GM21528 (cell line): ENCODE measurements around the gene UBE4B.
A peak's percentile ranks its signal among the peaks of the same experiment; 100 is the strongest.
"Not testable (repeated sequence)": the region's sequence is repeated elsewhere in the genome, so short reads cannot be mapped to it uniquely, and the experiment has no call there.

Experiments
- ATAC-seq: cut with Tn5 transposase; IDR thresholded peaks from one replicate; pipeline ENCODE4 v1.9.1; 2021; ENCODE audit warnings: mild to moderate bottlenecking, moderate library complexity; ENCODE audit not compliant: unreplicated experiment, low FRiP score

Gene UBE4B

DNA sequence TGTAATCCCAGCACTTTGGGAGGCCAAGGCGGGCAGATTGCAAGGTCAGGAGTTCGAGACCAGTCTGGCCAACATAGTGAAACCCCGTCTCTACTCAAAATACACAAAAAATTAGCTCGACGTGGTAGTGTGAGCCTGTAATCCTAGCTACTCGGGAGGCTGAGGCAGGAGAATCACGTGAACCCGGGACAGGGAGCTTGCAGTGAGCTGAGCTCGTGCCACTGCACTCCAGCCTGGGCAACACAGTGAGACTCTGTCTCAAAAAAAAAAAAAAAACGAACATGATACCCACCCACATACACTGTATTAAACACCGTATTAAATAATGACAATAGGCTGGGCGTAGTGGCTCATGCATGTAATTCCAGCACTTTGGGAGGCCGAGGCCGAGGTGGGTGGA lies 172.4 kb downstream of the UBE4B start:
- ATAC-seq, result not testable (repeated sequence)

DNA sequence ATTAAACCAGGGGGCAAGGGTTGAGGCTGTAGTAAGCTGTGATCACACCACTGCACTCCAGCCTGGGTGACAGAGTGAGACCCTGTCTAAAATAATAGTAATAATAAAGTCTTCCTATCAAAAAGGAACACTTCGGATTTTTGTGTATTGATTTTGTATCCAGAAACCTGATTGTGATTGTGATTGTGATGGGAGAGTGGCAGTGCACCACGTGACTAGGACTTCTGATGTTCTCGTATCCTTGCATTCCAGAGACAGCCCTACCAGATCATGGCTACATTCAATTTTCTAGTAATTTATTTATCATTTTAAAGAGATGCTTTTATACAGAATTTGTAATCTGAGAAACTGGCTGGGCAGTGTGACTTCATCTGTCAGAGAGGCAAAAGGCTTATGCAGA lies 175.1 kb downstream of the UBE4B start:
- ATAC-seq, result no peak

DNA sequence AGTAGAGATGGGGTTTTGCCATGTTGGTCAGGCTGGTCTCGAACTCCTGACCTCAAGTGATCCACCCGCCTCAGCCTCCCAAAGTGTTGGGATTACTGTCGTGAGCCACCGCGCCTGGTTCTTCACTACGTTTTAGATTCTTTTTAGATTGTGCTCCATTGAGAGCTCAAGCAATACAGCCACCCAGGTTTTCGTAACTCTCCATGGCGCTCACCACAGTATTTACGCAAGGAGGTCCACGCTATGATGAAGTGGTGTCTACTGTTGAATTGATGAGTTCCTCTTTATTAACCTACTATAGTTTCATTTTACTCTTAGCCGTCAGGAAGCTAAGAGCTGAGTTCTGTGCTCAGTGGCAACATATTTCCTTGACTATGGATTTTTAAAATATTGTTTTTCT lies 175.8 kb downstream of the UBE4B start:
- ATAC-seq, result no peak

DNA sequence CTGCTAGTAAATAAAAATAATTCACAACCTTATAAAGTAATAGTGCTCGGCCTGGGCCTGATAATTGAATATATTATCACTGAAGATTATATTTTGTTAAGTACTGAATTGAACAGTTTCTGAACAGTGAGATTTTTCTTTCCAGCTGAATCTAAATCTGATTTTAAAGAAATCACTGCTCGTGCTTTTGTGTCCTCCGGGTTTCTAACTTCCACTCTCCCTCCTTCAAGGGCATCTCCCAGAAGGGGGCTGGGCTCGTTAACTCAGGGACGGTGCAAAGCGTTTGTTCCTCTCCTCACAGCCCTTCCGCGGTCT lies 176.8 kb downstream of the UBE4B start:
- ATAC-seq, result no peak

DNA sequence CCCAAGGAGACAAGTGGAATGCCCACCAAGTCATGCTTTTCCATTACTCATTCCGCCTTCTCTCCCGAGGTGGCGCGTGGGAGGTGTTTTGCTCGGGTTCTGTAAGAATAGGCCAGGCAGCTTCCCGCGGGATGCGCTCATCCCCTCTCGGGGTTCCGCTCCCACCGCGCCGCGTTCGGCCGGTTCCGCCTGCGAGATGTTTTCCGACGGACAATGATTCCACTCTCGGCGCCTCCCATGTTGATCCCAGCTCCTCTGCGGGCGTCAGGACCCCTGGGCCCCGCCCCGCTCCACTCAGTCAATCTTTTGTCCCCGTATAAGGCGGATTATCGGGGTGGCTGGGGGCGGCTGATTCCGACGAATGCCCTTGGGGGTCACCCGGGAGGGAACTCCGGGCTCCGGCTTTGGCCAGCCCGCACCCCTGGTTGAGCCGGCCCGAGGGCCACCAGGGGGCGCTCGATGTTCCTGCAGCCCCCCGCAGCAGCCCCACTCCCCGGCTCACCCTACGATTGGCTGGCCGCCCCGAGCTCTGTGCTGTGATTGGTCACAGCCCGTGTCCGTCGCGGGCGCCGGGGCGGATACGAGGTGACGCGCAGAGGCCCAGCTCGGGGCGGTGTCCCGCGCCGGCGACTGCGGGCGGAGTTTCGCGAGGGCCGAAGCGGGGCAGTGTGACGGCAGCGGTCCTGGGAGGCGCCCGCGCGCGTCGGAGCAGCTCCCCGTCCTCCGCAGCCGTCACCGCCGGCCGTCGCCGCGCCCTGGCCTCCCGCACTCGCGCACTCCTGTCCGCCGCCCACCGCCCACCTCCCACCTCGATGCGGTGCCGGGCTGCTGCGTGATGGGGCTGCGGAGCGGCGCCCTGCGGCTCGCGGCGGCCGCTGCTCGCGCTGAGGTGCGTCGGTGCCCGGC lies 177.4 kb downstream of the UBE4B start, which contains the start of gene KIF1B:
Gene KIF1B (plus strand): TSS at position 666 of the 906 bp plus-strand sequence. CDS start 21,759 bp downstream, outside the sequence.
- peak; percentile 95 for ATAC-seq

DNA sequence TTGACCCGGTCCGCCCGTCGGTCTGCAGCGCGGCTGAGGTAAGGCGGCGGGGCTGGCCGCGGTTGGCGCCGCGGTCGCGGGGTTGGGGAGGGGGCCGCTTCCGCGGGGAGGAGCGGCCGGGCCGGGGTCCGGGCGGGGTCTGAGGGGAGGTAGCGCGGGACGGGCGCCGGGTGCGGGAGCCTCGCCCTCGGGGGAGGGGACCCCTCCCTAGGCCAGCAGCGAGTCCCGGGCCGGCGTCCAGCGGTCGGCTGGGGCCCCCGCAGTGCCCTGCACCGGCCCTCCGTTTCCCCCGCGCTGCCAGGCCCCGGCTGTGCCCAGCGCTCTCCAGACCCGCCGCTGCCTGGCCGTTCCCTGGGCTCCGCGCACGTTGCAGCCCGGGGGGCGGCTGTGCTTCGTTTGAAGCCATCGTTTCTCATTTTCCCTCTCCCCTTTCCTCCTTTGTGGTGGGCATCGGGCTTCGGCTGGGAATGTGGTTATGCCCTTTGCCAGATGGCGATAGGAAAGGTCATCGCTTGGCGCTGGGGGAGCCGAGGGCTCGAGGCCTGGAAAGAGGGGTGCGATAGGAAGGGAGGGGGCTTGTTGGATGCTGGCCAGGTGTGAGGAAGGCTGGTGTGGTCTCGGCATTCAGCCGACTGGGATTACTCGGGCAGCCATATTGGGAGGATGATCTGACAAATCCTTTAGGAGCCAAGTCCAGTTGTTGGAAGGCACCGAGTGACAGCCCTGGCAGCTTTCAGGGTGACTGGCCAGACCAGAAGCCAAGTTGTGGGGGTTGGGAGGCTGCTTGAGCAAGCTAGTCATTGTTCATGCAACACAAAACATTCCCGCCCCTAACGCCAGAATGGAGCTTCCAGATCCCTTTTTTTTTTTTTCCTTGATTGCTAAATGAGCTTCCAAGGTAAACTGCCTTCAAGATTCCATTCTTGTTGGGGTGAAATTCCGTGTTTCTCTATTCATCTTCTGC lies 178.4 kb downstream of the UBE4B start:
- ATAC-seq, result peak; percentile 18

DNA sequence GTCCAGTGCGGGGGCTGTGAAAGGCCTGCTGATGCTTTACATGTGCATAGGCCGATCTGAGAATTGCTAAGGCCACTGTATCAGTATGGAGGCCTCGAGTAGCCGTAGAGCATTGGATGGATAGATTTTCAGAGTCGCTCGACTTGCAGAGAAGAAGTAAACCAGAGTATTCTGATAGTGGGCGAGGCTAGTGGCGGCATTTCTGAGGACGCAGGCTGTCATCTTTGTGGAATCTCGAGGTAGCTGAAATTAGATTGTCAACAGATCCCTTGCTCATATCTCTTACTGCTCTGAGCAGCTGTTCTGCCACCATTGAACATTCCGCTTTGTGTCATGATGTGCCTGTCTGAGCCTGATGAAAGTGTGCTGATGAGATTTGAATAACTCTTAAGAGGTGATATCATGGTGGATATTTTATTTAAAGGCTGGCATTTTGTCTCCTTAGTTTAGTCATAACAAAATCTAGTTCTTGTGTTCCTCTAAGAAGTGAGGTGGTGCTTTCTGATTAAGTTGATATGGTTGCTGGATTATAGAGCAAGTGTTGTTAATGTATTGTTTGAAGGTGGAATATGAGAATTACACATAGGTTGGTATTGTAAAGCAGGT lies 179.2 kb downstream of the UBE4B start:
- ATAC-seq, result no peak

DNA sequence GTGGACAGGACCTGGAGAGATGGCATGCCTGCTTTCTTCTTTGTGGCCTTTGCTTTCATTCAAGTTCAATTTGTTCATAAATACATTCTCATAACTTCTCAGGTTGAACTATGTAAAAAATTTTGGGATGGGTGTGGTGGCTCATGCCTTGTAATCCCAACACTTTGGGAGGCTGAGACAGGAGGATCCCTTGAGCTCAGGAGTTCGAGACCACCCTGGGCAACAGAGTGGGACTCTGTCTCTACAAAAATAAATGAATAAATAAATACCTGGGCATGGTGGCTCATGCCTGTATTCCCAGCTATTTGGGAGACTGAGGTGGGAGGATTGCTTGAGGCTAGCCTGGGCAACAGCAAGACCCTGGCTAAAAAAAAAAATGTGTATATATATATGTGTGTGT lies 179.7 kb downstream of the UBE4B start:
- ATAC-seq, result no peak

DNA sequence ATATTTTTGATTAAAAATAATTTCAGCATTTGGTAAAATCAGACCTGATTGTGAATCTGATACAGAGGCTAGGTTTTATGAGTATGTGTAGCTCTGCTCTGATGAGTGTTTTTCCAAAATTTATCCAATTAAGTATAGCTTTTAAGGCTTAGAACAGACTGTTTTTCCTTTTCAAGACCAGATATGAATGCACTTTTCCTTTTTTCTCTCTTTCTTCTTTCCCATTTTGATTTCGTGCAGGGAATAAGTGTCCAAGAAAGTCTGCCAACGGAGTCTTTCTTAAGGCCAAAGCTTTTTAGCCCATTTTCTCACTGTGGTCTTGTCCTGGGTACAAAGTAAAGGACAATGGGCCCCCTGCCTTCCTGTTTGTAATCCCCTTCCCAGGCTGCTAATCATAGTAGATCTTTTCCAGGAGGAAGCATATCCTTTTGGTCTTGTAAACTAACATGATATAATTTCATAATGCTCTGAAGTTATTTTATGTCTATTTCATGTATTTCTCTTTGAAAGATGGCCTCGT lies 180.5 kb downstream of the UBE4B start:
- no peak for ATAC-seq

DNA sequence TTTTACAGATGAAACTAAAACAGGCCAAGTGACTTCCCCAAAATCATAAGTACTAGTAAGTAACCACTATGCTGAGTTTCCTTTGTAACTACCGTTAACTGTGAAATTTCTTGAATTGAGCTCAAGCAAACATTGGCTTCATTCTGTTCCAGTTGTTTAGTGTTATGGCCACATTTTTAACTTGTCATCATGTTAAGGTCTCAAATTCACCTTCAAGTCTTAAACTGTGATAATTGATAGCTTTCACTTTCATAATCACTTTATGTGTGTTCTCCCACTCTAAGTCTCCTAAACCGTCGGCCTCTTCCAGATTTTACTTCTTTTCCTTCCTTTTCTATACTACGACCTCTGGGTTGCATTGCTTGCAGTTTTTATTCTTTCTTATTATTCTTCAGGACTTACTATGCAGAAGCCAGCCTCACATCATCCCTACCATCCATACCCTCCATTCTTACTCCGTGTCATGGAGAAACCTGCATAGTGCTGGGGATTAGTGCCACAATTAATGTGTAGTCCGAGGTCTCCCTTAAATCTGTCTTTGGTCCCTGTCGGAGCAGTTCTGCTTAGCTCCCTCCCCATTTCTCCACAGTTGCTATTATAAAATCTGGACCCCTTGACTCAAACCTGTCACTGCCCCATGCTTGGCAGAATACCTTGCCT lies 183.5 kb downstream of the UBE4B start:
- no peak for ATAC-seq

DNA sequence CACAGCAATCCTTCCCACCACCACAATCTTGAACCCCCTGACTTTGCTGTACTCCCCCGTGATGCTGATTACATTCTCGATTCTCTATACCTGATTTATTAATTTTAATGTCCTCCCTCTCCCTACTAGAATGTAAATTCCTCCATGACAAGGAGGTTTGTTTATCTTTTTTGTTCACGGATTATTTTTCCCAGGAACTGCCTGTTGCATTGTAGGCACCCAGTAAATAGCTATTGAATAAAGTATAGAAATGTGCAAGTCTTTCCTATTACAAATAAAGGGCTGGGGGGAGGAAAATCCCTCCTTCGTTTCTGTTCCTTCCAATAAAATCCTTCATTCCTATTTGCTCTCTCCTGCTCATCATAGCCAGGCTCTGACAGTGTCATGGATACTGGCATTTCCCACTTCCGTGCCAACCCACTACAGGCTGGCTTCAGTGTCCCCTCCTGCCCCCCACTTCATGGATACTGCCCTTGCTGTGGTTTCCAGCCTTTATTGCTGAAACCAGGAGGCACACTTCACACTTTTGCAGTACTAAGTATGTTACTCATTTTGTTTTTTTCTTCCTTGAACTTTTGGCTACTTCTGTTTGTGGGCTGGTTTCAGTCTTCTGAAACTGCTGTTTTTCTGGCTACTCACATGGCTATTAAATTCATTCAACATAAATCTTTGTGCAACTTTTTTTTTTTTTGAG lies 185.1 kb downstream of the UBE4B start:
- ATAC-seq, result no peak

DNA sequence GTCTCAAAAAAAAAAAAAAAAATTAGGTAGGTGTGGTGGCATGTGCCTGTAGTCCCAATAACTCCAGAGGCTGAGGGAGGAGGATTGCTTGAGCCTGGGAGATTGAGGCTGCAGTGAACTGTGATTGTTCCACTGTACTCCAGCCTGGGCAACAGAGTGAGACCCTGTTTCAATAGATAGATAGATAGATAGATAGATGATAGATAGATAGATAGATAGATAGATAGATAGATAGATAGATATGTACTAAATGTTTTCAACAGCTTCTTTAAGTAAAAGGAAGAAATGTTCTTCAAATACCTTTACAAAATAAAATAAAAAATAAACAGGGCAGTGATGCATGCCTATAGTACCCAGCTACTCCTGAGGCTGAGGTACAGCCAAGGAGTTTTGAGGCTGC lies 187.4 kb downstream of the UBE4B start:
- ATAC-seq, result no peak

DNA sequence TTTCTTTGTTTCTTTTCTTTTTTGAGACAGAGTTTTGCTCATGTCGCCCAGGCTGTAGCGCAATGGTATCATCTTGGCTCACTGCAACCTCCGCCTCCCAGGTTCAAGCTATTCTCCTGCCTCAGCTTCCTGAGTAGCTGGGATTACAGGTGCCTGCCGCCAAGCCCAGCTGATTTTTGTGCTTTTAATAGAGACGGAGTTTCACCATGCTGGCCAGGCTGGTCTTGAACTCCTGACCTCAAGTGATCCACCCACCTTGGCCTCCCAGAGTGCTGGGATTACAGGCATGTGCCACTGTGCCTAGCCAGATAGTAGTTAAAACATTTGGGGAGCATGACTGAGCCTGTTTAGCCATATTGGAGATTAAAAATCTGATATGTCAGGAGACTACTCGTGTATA lies 187.9 kb downstream of the UBE4B start:
- ATAC-seq, result not testable (repeated sequence)

DNA sequence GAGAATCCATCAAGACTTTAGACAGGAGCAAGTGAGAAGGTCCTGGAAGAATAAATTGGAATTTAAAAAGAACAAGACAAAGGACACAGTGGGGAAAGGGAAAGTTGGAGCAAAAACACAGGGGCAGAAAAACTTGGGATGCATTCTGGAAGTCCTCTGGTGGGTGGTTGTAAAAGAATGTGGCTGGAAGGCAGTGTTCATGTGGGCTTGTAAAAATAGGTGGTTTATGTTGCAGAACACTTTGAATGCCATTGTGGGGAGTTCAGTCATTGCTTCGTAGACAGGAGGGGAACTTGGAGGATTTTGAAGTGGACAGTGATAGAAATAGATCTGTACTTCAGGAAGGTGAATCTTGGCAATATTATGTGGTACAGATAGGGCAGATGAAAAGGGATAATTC lies 192.8 kb downstream of the UBE4B start:
- no peak for ATAC-seq

DNA sequence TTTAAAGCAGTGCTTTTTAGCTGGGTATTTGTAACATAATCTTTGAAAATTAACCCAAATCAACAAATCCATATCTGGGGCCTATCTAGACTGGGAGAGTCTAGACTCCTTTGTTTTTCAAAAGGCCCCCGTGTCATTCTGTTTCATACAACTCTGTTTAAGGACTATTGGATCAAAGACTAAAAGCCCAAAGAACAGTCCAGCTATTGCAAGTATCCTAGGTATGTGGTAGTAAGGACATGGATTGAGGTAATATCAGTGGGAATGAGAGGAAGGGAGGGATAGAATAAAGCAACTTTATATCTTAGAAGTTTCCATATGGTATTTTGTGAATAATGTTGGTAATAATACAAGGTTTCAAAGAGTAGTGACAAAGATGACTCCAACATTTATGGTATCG lies 195.8 kb downstream of the UBE4B start:
- ATAC-seq, result no peak

DNA sequence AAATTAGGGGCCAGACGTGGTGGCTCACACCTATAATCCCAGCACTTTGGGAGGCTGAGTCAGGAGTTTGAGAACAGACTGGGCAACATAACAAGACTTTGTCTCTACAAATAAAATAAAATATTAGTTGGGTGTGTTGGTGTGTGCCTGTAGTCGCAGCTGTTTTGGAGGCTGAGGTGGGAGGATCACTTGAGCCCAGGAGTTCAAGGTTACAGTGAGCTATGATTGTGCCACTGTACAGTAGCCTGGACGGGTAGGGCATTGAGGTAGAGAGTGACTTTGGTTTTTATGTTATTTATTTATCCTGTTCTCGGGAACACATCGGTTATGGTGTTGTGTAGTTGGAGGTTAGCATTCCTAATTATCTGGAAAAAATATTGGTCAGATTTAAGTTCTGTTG lies 197.1 kb downstream of the UBE4B start:
- ATAC-seq, result no peak
